COLO668 (cell line): ENCODE results near the gene OR51E1.
A peak's percentile ranks its signal among the peaks of the same experiment; 100 is the strongest.

Experiments
- DNase-seq: peaks from one replicate; lab custom pipeline; 2025; ENCODE audit not compliant: unreplicated experiment; lab: John Stamatoyannopoulos, UW

OR51E1 gene

GRCh38 chr11:4643682-4644081 lies at the start of gene OR51E1:
Gene OR51E1 (plus strand): TSS chr11:4643982. CDS start chr11:4652527, 8,545 bp downstream.
- DNase-seq, result no peak

- no peak for DNase-seq
Measured at GRCh38 chr11:4605057-4605456, 38.7 kb upstream of the OR51E1 start.

GRCh38 chr11:4606231-4607015 lies 37.4 kb upstream of the OR51E1 start:
- peak; percentile 36 for DNase-seq

GRCh38 chr11:4607096-4607495 lies 36.7 kb upstream of the OR51E1 start:
- DNase-seq, result peak; percentile 36

- peak; percentile 96 for DNase-seq
Measured at GRCh38 chr11:4607781-4608666, 35.8 kb upstream of the OR51E1 start, which contains the start of gene TRIM68. Gene TRIM68 (minus strand): TSS chr11:4608231. CDS start chr11:4605504, 2,727 bp downstream.

- DNase-seq, result no peak
Measured at GRCh38 chr11:4610258-4610935, 33.4 kb upstream of the OR51E1 start.

- DNase-seq, result no peak
Measured at GRCh38 chr11:4611986-4612385, 31.8 kb upstream of the OR51E1 start.

GRCh38 chr11:4615856-4616444 lies 27.8 kb upstream of the OR51E1 start:
- no peak for DNase-seq

GRCh38 chr11:4619514-4619913 lies 24.3 kb upstream of the OR51E1 start:
- no peak for DNase-seq

GRCh38 chr11:4626207-4627099 lies 17.3 kb upstream of the OR51E1 start:
- peak; percentile 86 for DNase-seq

GRCh38 chr11:4636136-4636535 lies 7.6 kb upstream of the OR51E1 start:
- DNase-seq, result no peak

- peak; percentile 78 for DNase-seq
Measured at GRCh38 chr11:4636962-4637661, 6.7 kb upstream of the OR51E1 start, which contains the start of gene OR51D1. Gene OR51D1 (plus strand): TSS chr11:4637477. CDS start chr11:4639791, 2,314 bp downstream.

- no peak for DNase-seq
Measured at GRCh38 chr11:4637662-4638047, 6.1 kb upstream of the OR51E1 start.

GRCh38 chr11:4639931-4640330 lies 3.9 kb upstream of the OR51E1 start:
- DNase-seq, result no peak

- DNase-seq, result no peak
Measured at GRCh38 chr11:4641501-4641900, 2.3 kb upstream of the OR51E1 start.

- no peak for DNase-seq
Measured at GRCh38 chr11:4642043-4642442, 1.7 kb upstream of the OR51E1 start.

- no peak for DNase-seq
Measured at GRCh38 chr11:4643076-4643475, 706 bp upstream of the OR51E1 start.

- no peak for DNase-seq
Measured at GRCh38 chr11:4644233-4644632, 451 bp downstream of the OR51E1 start.

- DNase-seq, result no peak
Measured at GRCh38 chr11:4645974-4646373, 2.2 kb downstream of the OR51E1 start.
